Stimulated activated CD4-positive, alpha-beta T cell treated with anti-CD3 and anti-CD28 coated beads, TNF-alpha, amount 100 ng/mL, for 24 hours (primary cell): Measurements from ENCODE around the gene CMC4.

Experiments
- DNase-seq, 3 experiments: peaks; one replicate each; pipeline ENCODE4 v3.0.0-alpha.2; 2020; ENCODE audit warnings: low read depth in 3 of 3

CMC4 gene

GRCh38 chrX:155054255-155054654 lies 16.7 kb downstream of the CMC4 start:
- no peak for DNase-seq

GRCh38 chrX:155053656-155054055 lies 17.3 kb downstream of the CMC4 start:
- DNase-seq: no peak

GRCh38 chrX:155052738-155053498 lies 18.0 kb downstream of the CMC4 start:
- DNase-seq: no peak

- no peak for DNase-seq
Measured at GRCh38 chrX:155048977-155049619, 21.8 kb downstream of the CMC4 start.

GRCh38 chrX:155046811-155047528 lies 24.0 kb downstream of the CMC4 start:
- DNase-seq: no peak

- no peak for DNase-seq
Measured at GRCh38 chrX:155046129-155046810, 24.7 kb downstream of the CMC4 start.

- DNase-seq: no peak
Measured at GRCh38 chrX:155035688-155036087, 35.2 kb downstream of the CMC4 start.

- no peak for DNase-seq
Measured at GRCh38 chrX:155031657-155032056, 39.3 kb downstream of the CMC4 start.

- no peak for DNase-seq
Measured at GRCh38 chrX:155028877-155029291, 42.1 kb downstream of the CMC4 start.

GRCh38 chrX:155028129-155028528 lies 42.8 kb downstream of the CMC4 start:
- DNase-seq: no peak

GRCh38 chrX:155027509-155028066 lies 43.3 kb downstream of the CMC4 start:
- no peak for DNase-seq

GRCh38 chrX:155026727-155027508 lies 44.0 kb downstream of the CMC4 start, which contains the start of gene FUNDC2:
FUNDC2 (plus strand) TSS chrX:155026844; CDS start chrX:155026939, 95 bp downstream.
- DNase-seq: peak; percentile 77 to 91 (median 83)

GRCh38 chrX:155026420-155026726 lies 44.6 kb downstream of the CMC4 start:
- no peak for DNase-seq

GRCh38 chrX:155023907-155024833 lies 46.8 kb downstream of the CMC4 start:
- no peak for DNase-seq

- DNase-seq: no peak
Measured at GRCh38 chrX:155022585-155022984, 48.4 kb downstream of the CMC4 start, which contains the start of gene F8. F8 (minus strand) TSS chrX:155022723; CDS start chrX:155022552, 171 bp downstream.

GRCh38 chrX:155020591-155020990 lies 50.3 kb downstream of the CMC4 start:
- DNase-seq: no peak
